A172 (cell line): ENCODE results near the gene MRPS22. TPM values are rescaled to one million over a fixed set of nuclear protein-coding genes. Genes with fewer than 3 reads are reported as not detected.

Experiments used
- DNase-seq: peaks from one replicate; pipeline ENCODE4 v3.0.0-alpha.2; 2015; ENCODE audit warnings: low spot score
- total RNA-seq: library from RNA; depleted of rRNA; stranded (reverse); fragments of >200 nt; shearing (Covaris generic); gene quantifications from 2 replicates; pipeline ENCODE4 v1.2.3, GENCODE V29; 2014; rRNA removed

Gene MRPS22
- 99.0 and 142 TPM in 2 replicates for total RNA-seq

- peak; percentile 92 for DNase-seq
Observed at GRCh38 chr3:139343895-139344856, at the start of gene MRPS22. TSS of gene MRPS22 (plus strand) at chr3:139344020. CDS start at chr3:139344027, 7 bp downstream.

GRCh38 chr3:139295040-139295439 lies 48.8 kb upstream of the MRPS22 start:
- no peak for DNase-seq

- DNase-seq: no peak
Observed at GRCh38 chr3:139296141-139296718, 47.6 kb upstream of the MRPS22 start.

- no peak for DNase-seq
Observed at GRCh38 chr3:139297588-139298311, 46.1 kb upstream of the MRPS22 start.

- DNase-seq: peak; percentile 93
Observed at GRCh38 chr3:139299261-139300132, 44.3 kb upstream of the MRPS22 start.

- no peak for DNase-seq
Observed at GRCh38 chr3:139300416-139300815, 43.4 kb upstream of the MRPS22 start.

- DNase-seq: no peak
Observed at GRCh38 chr3:139301183-139301582, 42.6 kb upstream of the MRPS22 start.

- DNase-seq: no peak
Observed at GRCh38 chr3:139301654-139302053, 42.2 kb upstream of the MRPS22 start.

- peak; percentile 98 for DNase-seq
Observed at GRCh38 chr3:139302084-139302800, 41.6 kb upstream of the MRPS22 start.

- peak; percentile 31 for DNase-seq
Observed at GRCh38 chr3:139302801-139303113, 41.1 kb upstream of the MRPS22 start.

GRCh38 chr3:139303216-139303615 lies 40.6 kb upstream of the MRPS22 start:
- DNase-seq: no peak

- no peak for DNase-seq
Observed at GRCh38 chr3:139304383-139304782, 39.4 kb upstream of the MRPS22 start.

GRCh38 chr3:139306078-139306477 lies 37.7 kb upstream of the MRPS22 start:
- DNase-seq: no peak

GRCh38 chr3:139307072-139307491 lies 36.7 kb upstream of the MRPS22 start:
- DNase-seq: no peak

- no peak for DNase-seq
Observed at GRCh38 chr3:139307601-139308555, 35.9 kb upstream of the MRPS22 start.

GRCh38 chr3:139308560-139308959 lies 35.3 kb upstream of the MRPS22 start:
- no peak for DNase-seq

- DNase-seq: no peak
Observed at GRCh38 chr3:139309061-139309591, 34.7 kb upstream of the MRPS22 start.

- peak; percentile 60 for DNase-seq
Observed at GRCh38 chr3:139309880-139310279, 33.9 kb upstream of the MRPS22 start.

- peak; percentile 89 for DNase-seq
Observed at GRCh38 chr3:139310474-139310933, 33.3 kb upstream of the MRPS22 start.
